Measurements from ENCODE around the gene ZNF14. TPM values are rescaled to one million over a fixed set of nuclear protein-coding genes. Genes with fewer than 3 reads are reported as not detected.

The ZNF14 gene
- total and polyA plus RNA-seq, 9 of the 15 experiments (the other 6 are each of a cell fraction or from before 2014, with no cell fraction given), result 1.9 to 7.0 (median 4.0) TPM

- Histone ChIP-seq H3K27ac (ENCODE audit: extremely low read depth, low read depth, low read length) (no peak overlapping the region), H3K36me3 (ENCODE audit: control insufficient read depth, insufficient read depth, low read length) (no peaks in the 10 kb centered on the region), H3K79me2 (ENCODE audit: control insufficient read depth, insufficient read depth, low read length) (no peaks in the 10 kb centered on the region), H2AFZ (ENCODE audit: low read depth, low read length) (no peak overlapping the region), H3K9me3 (replicated peaks; ENCODE audit: control insufficient read depth, insufficient read depth, low read depth, low read length) (no peaks in the 10 kb centered on the region), H4K20me1 (replicated peaks; ENCODE audit: control insufficient read depth, insufficient read depth, low read length) (no peaks in the 10 kb centered on the region), H3K9me1 (ENCODE audit: control insufficient read depth, insufficient read depth, low read length) (peaks cover 3% of the 10 kb centered on the region), H3K4me2 (ENCODE audit: insufficient read depth, low read length) (no peak overlapping the region), H3K9ac (ENCODE audit: insufficient read depth in 1 of 2, low read depth in 2 of 2, low read length in 2 of 2) (no peak overlapping the region), H3K4me1 (replicated peaks in 1 of 2; ENCODE audit: control insufficient read depth in 2 of 2, insufficient read depth in 2 of 2, low read length in 2 of 2) (peaks cover 0 to 9% of the 10 kb centered on the region in 2 experiments; a peak in 2 of 5 replicates), H3K27me3 (ENCODE audit: control insufficient read depth in 2 of 2, insufficient read depth in 2 of 2, low read length in 2 of 2) (peaks cover 14 to 76% of the 10 kb centered on the region in 2 experiments; a peak in 4 of 5 replicates), H3K4me3 (no peak overlapping the region)
- intact Hi-C loops (cut with micrococcal nuclease), result loop anchor here (10.0 kb wide), 1 partner anchor 181 kb away; no protein-coding TSS in a partner anchor
- no TSS peak for BruUV-seq (replicated peaks)
- CTCF ChIA-PET (ENCODE audit: low intra/inter-chr PET ratio), result no interaction called here
- ATAC-seq (peak; percentile 13; the same call in 2 of the 3 replicates), FAIRE-seq (no peak), DNase-seq (ENCODE audit: extremely low read depth in 1 of 4, low spot score in 3 of 4) (peak in 2 of 4 experiments; percentile 11 to 18)
- in situ Hi-C loops (cut with MboI), result no loop called here
- TF ChIP-seq ARID3B (CRISPR knock-in tag; IDR thresholded peaks at IDR 0.05; ENCODE audit: borderline replicate concordance) (no peak), NFIC (IDR thresholded peaks at IDR 0.05) (peak; percentile 42; the same call in 1 of the 2 replicates)
- WGBS (ENCODE audit: insufficient coverage, low coverage, missing lambda C conversion rate), result 7% methylated on average over 15 of the region's 17 CpGs
- POLR2A ChIA-PET, result interaction anchor here (1.1 to 1.6 kb wide), 3 partner anchors 12 to 69 kb away, joined by 3 to 4 read pairs (median 4); no protein-coding TSS in a partner anchor
Measured at GRCh38 chr19:19745496-19746285, 12.8 kb upstream of the ZNF14 start.

All from K562 (cell line).